Gastroesophageal sphincter (tissue), 3 donors: ENCODE results near the gene NANS.
"Not testable (repeated sequence)": the region's sequence is repeated elsewhere in the genome, so short reads cannot be mapped to it uniquely, and the experiment has no call there.

ENCODE experiments used
- CTCF ChIP-seq, 4 experiments: fragments of 200-600 bp in 2 of 4; fragments of 450-650 bp in 2 of 4; sonication (generic) in 1 of 4; IDR thresholded peaks; one replicate each; pipeline ENCODE4 v1.5.1; 2017 to 2019; ENCODE audit warnings: antibody characterized with exemption in 4 of 4, mild to moderate bottlenecking in 2 of 4, moderate library complexity in 2 of 4
- POLR2A ChIP-seq, 2 donors: fragments of 450-650 bp; IDR thresholded peaks; one replicate each; pipeline ENCODE4 v1.6.1; 2017; ENCODE audit warnings: antibody characterized with exemption in 2 of 2, mild to moderate bottlenecking in 2 of 2, moderate library complexity in 1 of 2

- not testable (repeated sequence) for TF ChIP-seq POLR2A, CTCF (IDR thresholded peaks at IDR 0.05)
Observed at GRCh38 chr9:98124091-98124490, 67.6 kb downstream of the NANS start.
